Heart left ventricle (tissue), 16 donors: ENCODE measurements around the gene NFATC2IP. TPM values are rescaled to one million over a fixed set of nuclear protein-coding genes. Genes with fewer than 3 reads are reported as not detected.

ENCODE experiments used
- ATAC-seq, 4 donors: fragments of 200-7000 bp; cut with Tn5 transposase; one replicate each; pipeline ENCODE4 v1.9.1; 2020 to 2022; ENCODE audit warnings: moderate library complexity in 4 of 4, mild to moderate bottlenecking in 3 of 4, moderate number of reproducible peaks in 1 of 4
- DNase-seq, 5 donors: peaks; one replicate each; pipeline ENCODE4 v3.0.0-alpha.2; 2020
- H3K27ac ChIP-seq, 12 donors: fragments of 200-600 bp; sonication (generic) in 4 of 12; one replicate each; pipeline versions ENCODE4 v1.5.0 to v1.8.0; 2016 to 2022; ENCODE audit warnings: mild to moderate bottlenecking in 2 of 12
- H3K27me3 ChIP-seq, 9 donors: fragments of 200-600 bp; sonication (generic) in 2 of 9; one replicate each; pipeline versions ENCODE4 v1.5.1 to v1.8.0; 2016 to 2022; ENCODE audit warnings: mild to moderate bottlenecking in 3 of 9
- H3K36me3 ChIP-seq, 9 donors: fragments of 200-600 bp; sonication (generic) in 2 of 9; one replicate each; pipeline versions ENCODE4 v1.5.0 to v1.8.0; 2018 to 2022; ENCODE audit warnings: mild to moderate bottlenecking in 2 of 9
- H3K4me1 ChIP-seq, 12 donors: fragments of 200-600 bp; sonication (generic) in 4 of 12; one replicate each; pipeline versions ENCODE4 v1.5.0 to v1.8.0; 2016 to 2022; ENCODE audit warnings: mild to moderate bottlenecking in 3 of 12
- H3K4me3 ChIP-seq, 12 donors: fragments of 200-600 bp; sonication (generic) in 4 of 12; one replicate each; pipeline versions ENCODE4 v1.5.0 to v1.8.0; 2017 to 2022; ENCODE audit warnings: mild to moderate bottlenecking in 9 of 12, moderate library complexity in 4 of 12
- H3K9me3 ChIP-seq, 12 donors: fragments of 200-600 bp; sonication (generic) in 4 of 12; one replicate each; pipeline versions ENCODE4 v1.5.0 to v1.8.0; 2016 to 2022; ENCODE audit warnings: mild to moderate bottlenecking in 1 of 12
- POLR2A ChIP-seq, 2 donors: fragments of 450-650 bp; IDR thresholded peaks; one replicate each; pipeline ENCODE4 v1.6.1; 2017; ENCODE audit warnings: antibody characterized with exemption in 2 of 2, mild to moderate bottlenecking in 2 of 2, moderate library complexity in 2 of 2
- WGBS, 4 donors: extraction: QIAGEN DNeasy Blood & Tissue Kit in 2 of 4; methylation state at CpG; one replicate each; pipeline versions ENCODE4 v1.1.5 to v1.1.7; 2013 to 2018; 5-methylcytosine and 5-hydroxymethylcytosine counted together
- intact Hi-C, 10 donors: fragments of 100-400 bp; cut with DNase I; formaldehyde crosslinking; loops; one replicate each; pipeline versions ENCODE4 v1.11.1 to v1.14.2; 2022
- polyA plus RNA-seq, 2 donors: library from polyadenylated mRNA; stranded (reverse); fragments of 200-250 nt; gene quantifications; one replicate each; pipeline ENCODE4 v1.2.3, GENCODE V29; 2013
- total RNA-seq, 9 donors: library from RNA; depleted of rRNA in 2 of 9; stranded (reverse); fragments of >200 nt in 2 of 9; fragmentation: NEBNext Ultra II Directional in 3 of 9; extraction: Animal tissue kit (Norgen Biotek cat#: 25700) in 3 of 9; gene quantifications; one replicate each; pipeline versions ENCODE4 v1.1.0 to v1.2.4, GENCODE V29; 2016 to 2023
- TF ChIP-seq, protein P1 (sequence below), 12 donors: fragments of 200-600 bp; sonication (generic) in 4 of 12; IDR thresholded peaks; one replicate each; pipeline versions ENCODE4 v1.5.0 to v1.8.0; 2018 to 2022; ENCODE audit warnings: antibody characterized with exemption in 12 of 12, mild to moderate bottlenecking in 5 of 12
- donor health status: ischemic (EF 13 %, LVEDD 7.1; RV severe dilation, severe dysfunction).
- donor health status: healthy with polysubstance abuse.
- donor health status: DM: no; HTN: yes; CAD: no.
- donor health status: DM: no; HTN: no; CAD: no.
- donor health status: ischemic (EF 25% LVEDD 6.9; RV normal size, moderate dysfunction).
- donor health status: ischemic (EF 25% LVEDD 5.7; RV mildly dilated, moderate dysfunction).
- donor health status: healthy.
- donor health status: DM: yes; HTN: yes; CAD: no.
- donor health status: ischemic (EF 35%, LVEDD 5.7; RV mildly dilated, moderate dysfunction).
- donor health status: nonischemic (EF 11% LVEDD 7.7; RV severe dilation, severe dysfunction).
- donor health status: DM: yes; HTN: yes; CAD: no.
- donor health status: PGD.
- donor health status: ischemic (EF 29% LVEDD 5.4; RV normal size, mild dysfunction).
- donor health status: nonischemic (EF 23%, LVEDD 6.1; RV moderate dilation, normal function).

Gene NFATC2IP
- total and polyA plus RNA-seq, 11 donors: 11.1 to 25.3 (median 19.5) TPM

- TF ChIP-seq POLR2A (IDR thresholded peaks at IDR 0.05): no peak
- TF ChIP-seq, protein P1, sequence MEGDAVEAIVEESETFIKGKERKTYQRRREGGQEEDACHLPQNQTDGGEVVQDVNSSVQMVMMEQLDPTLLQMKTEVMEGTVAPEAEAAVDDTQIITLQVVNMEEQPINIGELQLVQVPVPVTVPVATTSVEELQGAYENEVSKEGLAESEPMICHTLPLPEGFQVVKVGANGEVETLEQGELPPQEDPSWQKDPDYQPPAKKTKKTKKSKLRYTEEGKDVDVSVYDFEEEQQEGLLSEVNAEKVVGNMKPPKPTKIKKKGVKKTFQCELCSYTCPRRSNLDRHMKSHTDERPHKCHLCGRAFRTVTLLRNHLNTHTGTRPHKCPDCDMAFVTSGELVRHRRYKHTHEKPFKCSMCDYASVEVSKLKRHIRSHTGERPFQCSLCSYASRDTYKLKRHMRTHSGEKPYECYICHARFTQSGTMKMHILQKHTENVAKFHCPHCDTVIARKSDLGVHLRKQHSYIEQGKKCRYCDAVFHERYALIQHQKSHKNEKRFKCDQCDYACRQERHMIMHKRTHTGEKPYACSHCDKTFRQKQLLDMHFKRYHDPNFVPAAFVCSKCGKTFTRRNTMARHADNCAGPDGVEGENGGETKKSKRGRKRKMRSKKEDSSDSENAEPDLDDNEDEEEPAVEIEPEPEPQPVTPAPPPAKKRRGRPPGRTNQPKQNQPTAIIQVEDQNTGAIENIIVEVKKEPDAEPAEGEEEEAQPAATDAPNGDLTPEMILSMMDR (IDR thresholded peaks at IDR 0.05): no peak
- no peak overlapping the region for H3K4me3 ChIP-seq
- DNase-seq (no peak), ATAC-seq (no peak)
- H3K9me3 ChIP-seq: no peaks in the 10 kb centered on the region
- H3K36me3 ChIP-seq: peaks cover 0 to 90% (median 67%) of the 10 kb centered on the region in 9 donors
- intact Hi-C loops: no loop called here
- H3K27ac ChIP-seq: no peak overlapping the region
- H3K27me3 ChIP-seq: no peaks in the 10 kb centered on the region
- H3K4me1 ChIP-seq: peaks cover 0 to 22% (median 3%) of the 10 kb centered on the region in 12 donors
- 85 to 98% (median 96%) methylated on average over 7 of the region's 7 CpGs for WGBS, 4 donors
These were observed 30.2 kb downstream of the NFATC2IP start for GRCh38 chr16:28980929-28981328.

DNA sequence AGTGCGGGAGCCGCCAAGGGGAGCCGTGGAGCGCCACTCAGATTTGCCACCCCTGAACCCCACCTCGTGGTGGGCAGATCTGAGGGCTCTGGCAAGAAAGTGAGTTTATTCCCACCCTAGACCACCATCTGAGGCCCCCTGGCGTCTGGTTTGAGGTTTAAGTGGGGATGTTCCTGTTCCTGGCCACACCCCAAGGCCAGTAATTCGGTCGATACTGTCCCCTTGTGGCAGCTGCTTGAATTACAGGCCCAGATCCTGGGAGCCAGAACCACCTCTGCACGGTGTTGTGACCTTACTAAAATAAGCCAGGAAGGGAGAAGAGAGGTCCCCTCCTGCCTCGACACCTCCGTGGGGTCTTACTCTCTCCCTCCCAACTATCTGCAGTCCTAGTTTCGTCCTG lies 30.8 kb downstream of the NFATC2IP start:
- DNase-seq: no peak
- no peak overlapping the region for H3K4me3 ChIP-seq
- H3K4me1 ChIP-seq: peaks cover 0 to 17% (median 0%) of the 10 kb centered on the region in 12 donors
- no peaks in the 10 kb centered on the region for H3K27me3 ChIP-seq
- intact Hi-C loops: no loop called here
- WGBS, 4 donors: 79 to 86% (median 81%) methylated on average over 10 to 12 of the region's 12 CpGs
- no peak for ATAC-seq
- H3K27ac ChIP-seq: no peak overlapping the region
- peaks cover 0 to 93% (median 67%) of the 10 kb centered on the region in 9 donors for H3K36me3 ChIP-seq
- TF ChIP-seq POLR2A (IDR thresholded peaks at IDR 0.05): no peak
- TF ChIP-seq, protein P1 (IDR thresholded peaks at IDR 0.05): peak in 7 of 12 donors; percentile 7 to 42 (median 29)
- peaks cover 0 to under 1% (median 0%) of the 10 kb centered on the region in 12 donors for H3K9me3 ChIP-seq

GRCh38 chr16:28982418-28982817 lies 31.7 kb downstream of the NFATC2IP start:
- H3K27me3 ChIP-seq: no peaks in the 10 kb centered on the region
- peaks cover 0 to 10% (median 5%) of the 10 kb centered on the region in 12 donors for H3K9me3 ChIP-seq
- no peak overlapping the region for H3K4me3 ChIP-seq
- no peak overlapping the region for H3K27ac ChIP-seq
- TF ChIP-seq POLR2A (IDR thresholded peaks at IDR 0.05): no peak
- TF ChIP-seq, protein P1 (IDR thresholded peaks at IDR 0.05): no peak
- no peak for ATAC-seq
- peaks cover 0 to 97% (median 75%) of the 10 kb centered on the region in 9 donors for H3K36me3 ChIP-seq
- WGBS, 4 donors: 92 to 95% (median 94%) methylated on average over 10 of the region's 10 CpGs
- intact Hi-C loops: no loop called here
- H3K4me1 ChIP-seq: peaks cover 0 to 13% (median 0%) of the 10 kb centered on the region in 12 donors
- no peak for DNase-seq

GRCh38 chr16:28982949-28983348 lies 32.2 kb downstream of the NFATC2IP start:
- intact Hi-C loops: no loop called here
- no peak for ATAC-seq
- Histone ChIP-seq H3K27me3 (no peaks in the 10 kb centered on the region), H3K4me3 (no peak overlapping the region), H3K9me3 (peaks cover 0 to 12% (median 6%) of the 10 kb centered on the region in 12 donors), H3K36me3 (peaks cover 0 to 97% (median 76%) of the 10 kb centered on the region in 9 donors), H3K27ac (no peak overlapping the region), H3K4me1 (peaks cover 0 to 13% (median 0%) of the 10 kb centered on the region in 12 donors)
- TF ChIP-seq, protein P1 (IDR thresholded peaks at IDR 0.05): no peak
- TF ChIP-seq POLR2A (IDR thresholded peaks at IDR 0.05): no peak
- DNase-seq: no peak
- WGBS, 4 donors: 92 to 95% (median 94%) methylated on average over 11 of the region's 11 CpGs
